HepG2 (cell line): ENCODE results near the gene VWA3B. TPM values are rescaled to one million over a fixed set of nuclear protein-coding genes. Genes with fewer than 3 reads are reported as not detected.

Experiments
- ATAC-seq: fragments of 200-7000 bp; cut with Tn5 transposase; 3 replicates; pipeline ENCODE4 v1.9.1; 2020; ENCODE audit warnings: mild to moderate bottlenecking, moderate library complexity
- BruUV-seq: library from RNA; stranded (reverse); fragments of 400-500 nt; replicated peaks from 2 replicates; lab custom pipeline; 2021; lab: Mats Ljungman, UMichigan
- CTCF ChIA-PET: fragments of 300-600 bp; formaldehyde crosslinking; extraction: SDS; loops from one replicate; lab custom pipeline; 2021; ENCODE audit warnings: low total read pairs, inconsistent platforms, low intra/inter-chr PET ratio; lab: Yijun Ruan, JAX
- POLR2A ChIA-PET: fragments of 350-600 bp; sonication (Branson Sonifier 250); formaldehyde crosslinking; loops from one replicate; lab custom pipeline; 2020; ENCODE audit warnings: antibody characterized with exemption, inconsistent platforms; lab: Yijun Ruan, JAX
- DNase-seq: peaks from one replicate; pipeline ENCODE4 v3.0.0-alpha.2; 2015; ENCODE audit warnings: low spot score
- FAIRE-seq: peaks from 3 replicates; lab custom pipeline; 2011; peaks lifted over from hg19 to GRCh38; lab: Jason Lieb, UNC
- H2AFZ ChIP-seq: one replicate; pipeline ENCODE4 v1.6.1; 2011; ENCODE audit warnings: low read length, inconsistent platforms
- H3K27ac ChIP-seq: fragments of 300-600 bp; 3 replicates; pipeline ENCODE4 v1.8.0; 2011; ENCODE audit warnings: mixed run types, mild to moderate bottlenecking, mixed read lengths, low read length, inconsistent platforms; ENCODE audit not compliant: insufficient read depth; ENCODE audit errors: extremely low read length
- H3K27me3 ChIP-seq, 2 experiments: fragments of 200-600 bp in 1 of 2; 2 replicates in 1 of 2; 3 replicates in 1 of 2; pipeline versions ENCODE4 v1.6.0 to v1.8.0; 2011; ENCODE audit warnings: low read length in 2 of 2, mild to moderate bottlenecking in 2 of 2, moderate library complexity in 2 of 2, inconsistent platforms in 1 of 2; ENCODE audit not compliant: insufficient read depth in 2 of 2, control insufficient read depth in 1 of 2
- H3K36me3 ChIP-seq, 2 experiments: fragments of 200-600 bp in 1 of 2; replicated peaks in 1 of 2; 2 replicates in 1 of 2; 3 replicates in 1 of 2; pipeline versions ENCODE4 v1.5.1 to v1.8.0; 2011; ENCODE audit warnings: low read length in 2 of 2, inconsistent platforms in 1 of 2; ENCODE audit not compliant: insufficient read depth in 2 of 2, control insufficient read depth in 1 of 2
- H3K4me1 ChIP-seq: 2 replicates; pipeline ENCODE4 v1.5.1; 2012; ENCODE audit warnings: low read length, inconsistent platforms; ENCODE audit not compliant: insufficient read depth
- H3K4me2 ChIP-seq: 2 replicates; pipeline ENCODE4 v1.6.0; 2011; ENCODE audit warnings: low read depth, low read length, inconsistent platforms
- H3K4me3 ChIP-seq, 3 experiments: fragments of 200-600 bp in 1 of 3; sonication (generic), shearing (Covaris generic) in 1 of 3; replicated peaks in 1 of 3; 2 replicates each; pipeline ENCODE4 v1.5.1; 2011 to 2016; ENCODE audit warnings: low read length in 3 of 3, inconsistent platforms in 2 of 3, low read depth in 2 of 3, mild to moderate bottlenecking in 2 of 3, control low read depth in 1 of 3, mixed read lengths in 1 of 3; ENCODE audit not compliant: insufficient read depth in 1 of 3
- H3K79me2 ChIP-seq: one replicate; pipeline ENCODE4 v1.6.1; 2011; ENCODE audit warnings: low read length, inconsistent platforms; ENCODE audit not compliant: insufficient read depth
- H3K9ac ChIP-seq: 2 replicates; pipeline ENCODE4 v1.6.0; 2011; ENCODE audit warnings: mild to moderate bottlenecking, low read depth, low read length, inconsistent platforms; ENCODE audit not compliant: insufficient read depth
- H3K9me3 ChIP-seq: 2 replicates; pipeline ENCODE4 v1.5.1; 2012; ENCODE audit warnings: mild to moderate bottlenecking, low read length
- H4K20me1 ChIP-seq: 2 replicates; pipeline ENCODE4 v1.6.0; 2011; ENCODE audit warnings: inconsistent platforms, mild to moderate bottlenecking, low read length, moderate library complexity; ENCODE audit not compliant: insufficient read depth
- HCFC1 ChIP-seq: fragments of 150-350 bp; IDR thresholded peaks from 2 replicates; pipeline ENCODE4 v1.6.1; 2014; ENCODE audit warnings: low read depth, low read length
- MIXL1 ChIP-seq: IDR thresholded peaks from 2 replicates; pipeline ENCODE4 v1.6.1; 2016
- RAD51 ChIP-seq: fragments of 450-650 bp; IDR thresholded peaks from 2 replicates; pipeline ENCODE4 v1.6.1; 2016; ENCODE audit warnings: borderline replicate concordance
- STAG1 ChIP-seq: sonication (generic); formaldehyde crosslinking; IDR thresholded peaks from 2 replicates; pipeline ENCODE4 v1.4.0; 2020; ENCODE audit warnings: missing genetic modification reagents
- TARDBP ChIP-seq: sonication (generic); formaldehyde crosslinking; IDR thresholded peaks from 2 replicates; pipeline ENCODE4 v1.8.0; 2022; ENCODE audit warnings: mild to moderate bottlenecking, missing genetic modification reagents
- ZNF329 ChIP-seq: sonication (generic); formaldehyde crosslinking; IDR thresholded peaks from 2 replicates; pipeline ENCODE4 v1.9.0; 2021; ENCODE audit warnings: low read depth, mild to moderate bottlenecking, missing genetic modification reagents
- WGBS: methylation state at CpG from one replicate; pipeline ENCODE4 v1.1.6; 2017; ENCODE audit warnings: low lambda C conversion rate; 5-methylcytosine and 5-hydroxymethylcytosine counted together
- in situ Hi-C: cut with HindIII; loops from 2 replicates; pipeline ENCODE4 v1.10.0; 2017; ENCODE audit warnings: low pct_unique_long_range_greater_than_20kb; ENCODE audit not compliant: extremely low pct_ligation_motif_present
- intact Hi-C: fragments of 100-400 bp; cut with micrococcal nuclease; formaldehyde crosslinking; loops from one replicate; pipeline ENCODE4 v1.10.0; 2022; ENCODE audit not compliant: unreplicated experiment
- polyA plus RNA-seq, 8 experiments: library from polyadenylated mRNA; depleted of rRNA in 3 of 8; stranded (reverse) in 7 of 8; unstranded in 1 of 8; fragments of >200 nt; fragmentation: Illumina TruSeq in 4 of 8; extraction: Trizol in 4 of 8; gene quantifications; 2 replicates each; pipeline versions ENCODE4 v1.2.1 to v1.2.3, GENCODE V29; 2011 to 2016; ENCODE audit warnings: low read depth in 4 of 8, missing spikeins in 1 of 8, mixed read lengths in 1 of 8; ENCODE audit not compliant: insufficient read depth in 1 of 8
- total RNA-seq, 5 experiments: library from RNA; depleted of rRNA; stranded (reverse); fragments of >200 nt; fragmentation: Illumina TruSeq; extraction: Trizol; gene quantifications; 2 replicates each; pipeline ENCODE4 v1.2.3, GENCODE V29; 2016; ENCODE audit warnings: low read depth in 1 of 5
- TF ChIP-seq, protein P1 (sequence below): sonication (generic); formaldehyde crosslinking; IDR thresholded peaks from 2 replicates; pipeline ENCODE4 v1.4.0; 2020; ENCODE audit warnings: missing genetic modification reagents, borderline replicate concordance
- TF ChIP-seq, protein P2 (sequence below): IDR thresholded peaks from 2 replicates; pipeline ENCODE4 v1.6.1; 2016; ENCODE audit warnings: low read depth
- TF ChIP-seq, protein P3 (sequence below): sonication (generic); formaldehyde crosslinking; IDR thresholded peaks from 2 replicates; pipeline ENCODE4 v1.5.0; 2020; ENCODE audit warnings: mild to moderate bottlenecking, low read depth, missing genetic modification reagents, borderline replicate concordance
- TF ChIP-seq, protein P4 (sequence below), 2 experiments: sonication (generic) in 1 of 2; formaldehyde crosslinking in 1 of 2; IDR thresholded peaks; 2 replicates each; pipeline versions ENCODE4 v1.6.1 to v1.9.0; 2014 to 2022; ENCODE audit warnings: antibody characterized with exemption in 1 of 2, borderline replicate concordance in 1 of 2, inconsistent platforms in 1 of 2, low read depth in 1 of 2, missing genetic modification reagents in 1 of 2

The VWA3B gene
- total and polyA plus RNA-seq, 2 of the 13 experiments (the other 11 are each of a cell fraction or from before 2014, with no cell fraction given) = not detected

DNA sequence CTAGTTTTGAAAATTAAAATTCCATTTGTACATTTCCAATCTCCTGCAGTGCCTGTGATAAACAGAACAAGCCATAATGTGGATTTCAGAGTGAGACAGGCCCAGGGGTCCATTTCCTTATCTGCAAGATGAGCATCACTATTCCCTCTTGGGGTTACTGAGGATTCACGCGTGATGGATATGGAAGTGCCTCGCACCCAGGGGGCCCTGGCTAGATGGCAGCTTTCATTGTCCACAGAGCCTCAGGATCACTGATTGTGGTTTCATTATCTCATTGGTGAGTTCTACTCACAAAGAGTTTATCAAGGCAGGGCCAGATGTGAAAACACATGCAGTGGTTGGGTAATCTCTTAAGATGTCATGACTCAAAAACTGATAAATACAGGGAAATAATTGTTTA is 270.9 kb downstream of the VWA3B start:
- DNase-seq = no peak
- ChIA-PET CTCF (no interaction called here), POLR2A (no interaction called here)
- WGBS = 17% methylated on average over 3 of the region's 3 CpGs
- no TSS peak for BruUV-seq
- H3K9ac ChIP-seq = no peak overlapping the region
- no peaks in the 10 kb centered on the region for H3K36me3 ChIP-seq
- H3K4me3 ChIP-seq = no peak overlapping the region
- in situ Hi-C loops = no loop called here
- FAIRE-seq = no peak
- intact Hi-C loops = no loop called here
- no peaks in the 10 kb centered on the region for H4K20me1 ChIP-seq
- H3K79me2 ChIP-seq = no peaks in the 10 kb centered on the region
- peaks cover 0 to 5% of the 10 kb centered on the region in 2 experiments; a peak in 2 of 5 replicates for H3K27me3 ChIP-seq
- H3K9me3 ChIP-seq = no peaks in the 10 kb centered on the region
- no peak overlapping the region for H2AFZ ChIP-seq
- TF ChIP-seq, protein P1, sequence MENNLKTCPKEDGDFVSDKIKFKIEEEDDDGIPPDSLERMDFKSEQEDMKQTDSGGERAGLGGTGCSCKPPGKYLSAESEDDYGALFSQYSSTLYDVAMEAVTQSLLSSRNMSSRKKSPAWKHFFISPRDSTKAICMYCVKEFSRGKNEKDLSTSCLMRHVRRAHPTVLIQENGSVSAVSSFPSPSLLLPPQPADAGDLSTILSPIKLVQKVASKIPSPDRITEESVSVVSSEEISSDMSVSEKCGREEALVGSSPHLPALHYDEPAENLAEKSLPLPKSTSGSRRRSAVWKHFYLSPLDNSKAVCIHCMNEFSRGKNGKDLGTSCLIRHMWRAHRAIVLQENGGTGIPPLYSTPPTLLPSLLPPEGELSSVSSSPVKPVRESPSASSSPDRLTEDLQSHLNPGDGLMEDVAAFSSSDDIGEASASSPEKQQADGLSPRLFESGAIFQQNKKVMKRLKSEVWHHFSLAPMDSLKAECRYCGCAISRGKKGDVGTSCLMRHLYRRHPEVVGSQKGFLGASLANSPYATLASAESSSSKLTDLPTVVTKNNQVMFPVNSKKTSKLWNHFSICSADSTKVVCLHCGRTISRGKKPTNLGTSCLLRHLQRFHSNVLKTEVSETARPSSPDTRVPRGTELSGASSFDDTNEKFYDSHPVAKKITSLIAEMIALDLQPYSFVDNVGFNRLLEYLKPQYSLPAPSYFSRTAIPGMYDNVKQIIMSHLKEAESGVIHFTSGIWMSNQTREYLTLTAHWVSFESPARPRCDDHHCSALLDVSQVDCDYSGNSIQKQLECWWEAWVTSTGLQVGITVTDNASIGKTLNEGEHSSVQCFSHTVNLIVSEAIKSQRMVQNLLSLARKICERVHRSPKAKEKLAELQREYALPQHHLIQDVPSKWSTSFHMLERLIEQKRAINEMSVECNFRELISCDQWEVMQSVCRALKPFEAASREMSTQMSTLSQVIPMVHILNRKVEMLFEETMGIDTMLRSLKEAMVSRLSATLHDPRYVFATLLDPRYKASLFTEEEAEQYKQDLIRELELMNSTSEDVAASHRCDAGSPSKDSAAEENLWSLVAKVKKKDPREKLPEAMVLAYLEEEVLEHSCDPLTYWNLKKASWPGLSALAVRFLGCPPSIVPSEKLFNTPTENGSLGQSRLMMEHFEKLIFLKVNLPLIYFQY (CRISPR knock-in tag) = no peak
- no peak for TF ChIP-seq HCFC1
- TF ChIP-seq TARDBP = no peak
- TF ChIP-seq MIXL1 = no peak
- TF ChIP-seq ZNF329 = no peak
- TF ChIP-seq, protein P2, sequence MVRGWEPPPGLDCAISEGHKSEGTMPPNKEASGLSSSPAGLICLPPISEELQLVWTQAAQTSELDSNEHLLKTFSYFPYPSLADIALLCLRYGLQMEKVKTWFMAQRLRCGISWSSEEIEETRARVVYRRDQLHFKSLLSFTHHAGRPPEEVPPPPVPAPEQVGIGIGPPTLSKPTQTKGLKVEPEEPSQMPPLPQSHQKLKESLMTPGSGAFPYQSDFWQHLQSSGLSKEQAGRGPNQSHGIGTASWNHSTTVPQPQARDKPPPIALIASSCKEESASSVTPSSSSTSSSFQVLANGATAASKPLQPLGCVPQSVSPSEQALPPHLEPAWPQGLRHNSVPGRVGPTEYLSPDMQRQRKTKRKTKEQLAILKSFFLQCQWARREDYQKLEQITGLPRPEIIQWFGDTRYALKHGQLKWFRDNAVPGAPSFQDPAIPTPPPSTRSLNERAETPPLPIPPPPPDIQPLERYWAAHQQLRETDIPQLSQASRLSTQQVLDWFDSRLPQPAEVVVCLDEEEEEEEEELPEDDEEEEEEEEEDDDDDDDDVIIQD (CRISPR knock-in tag) = no peak
- TF ChIP-seq STAG1 (CRISPR knock-in tag) = no peak
- TF ChIP-seq RAD51 = no peak
- TF ChIP-seq, protein P3, sequence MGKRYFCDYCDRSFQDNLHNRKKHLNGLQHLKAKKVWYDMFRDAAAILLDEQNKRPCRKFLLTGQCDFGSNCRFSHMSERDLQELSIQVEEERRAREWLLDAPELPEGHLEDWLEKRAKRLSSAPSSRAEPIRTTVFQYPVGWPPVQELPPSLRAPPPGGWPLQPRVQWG (CRISPR knock-in tag) = no peak
- TF ChIP-seq, protein P4, sequence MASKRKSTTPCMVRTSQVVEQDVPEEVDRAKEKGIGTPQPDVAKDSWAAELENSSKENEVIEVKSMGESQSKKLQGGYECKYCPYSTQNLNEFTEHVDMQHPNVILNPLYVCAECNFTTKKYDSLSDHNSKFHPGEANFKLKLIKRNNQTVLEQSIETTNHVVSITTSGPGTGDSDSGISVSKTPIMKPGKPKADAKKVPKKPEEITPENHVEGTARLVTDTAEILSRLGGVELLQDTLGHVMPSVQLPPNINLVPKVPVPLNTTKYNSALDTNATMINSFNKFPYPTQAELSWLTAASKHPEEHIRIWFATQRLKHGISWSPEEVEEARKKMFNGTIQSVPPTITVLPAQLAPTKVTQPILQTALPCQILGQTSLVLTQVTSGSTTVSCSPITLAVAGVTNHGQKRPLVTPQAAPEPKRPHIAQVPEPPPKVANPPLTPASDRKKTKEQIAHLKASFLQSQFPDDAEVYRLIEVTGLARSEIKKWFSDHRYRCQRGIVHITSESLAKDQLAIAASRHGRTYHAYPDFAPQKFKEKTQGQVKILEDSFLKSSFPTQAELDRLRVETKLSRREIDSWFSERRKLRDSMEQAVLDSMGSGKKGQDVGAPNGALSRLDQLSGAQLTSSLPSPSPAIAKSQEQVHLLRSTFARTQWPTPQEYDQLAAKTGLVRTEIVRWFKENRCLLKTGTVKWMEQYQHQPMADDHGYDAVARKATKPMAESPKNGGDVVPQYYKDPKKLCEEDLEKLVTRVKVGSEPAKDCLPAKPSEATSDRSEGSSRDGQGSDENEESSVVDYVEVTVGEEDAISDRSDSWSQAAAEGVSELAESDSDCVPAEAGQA (IDR thresholded peaks at IDR 0.05; ENCODE audit: low read depth) = no peak
- TF ChIP-seq, protein P4 (CRISPR knock-in tag; IDR thresholded peaks at IDR 0.05; ENCODE audit: borderline replicate concordance) = no peak
- H3K4me1 ChIP-seq = no peaks in the 10 kb centered on the region
- no peak for ATAC-seq
- H3K4me2 ChIP-seq = no peak overlapping the region
- no peak overlapping the region for H3K27ac ChIP-seq
